Heart left ventricle (tissue), 16 donors: ENCODE measurements around the gene GSK3B. TPM values are rescaled to one million over a fixed set of nuclear protein-coding genes. Genes with fewer than 3 reads are reported as not detected.
A peak's percentile ranks its signal among the peaks of the same experiment; 100 is the strongest.

Source experiments
- ATAC-seq, 4 donors: fragments of 200-7000 bp; cut with Tn5 transposase; one replicate each; pipeline ENCODE4 v1.9.1; 2020 to 2022; ENCODE audit warnings: moderate library complexity in 4 of 4, mild to moderate bottlenecking in 3 of 4, moderate number of reproducible peaks in 1 of 4
- DNase-seq, 5 donors: peaks; one replicate each; pipeline ENCODE4 v3.0.0-alpha.2; 2020
- H3K27ac ChIP-seq, 12 donors: fragments of 200-600 bp; sonication (generic) in 4 of 12; one replicate each; pipeline versions ENCODE4 v1.5.0 to v1.8.0; 2016 to 2022; ENCODE audit warnings: mild to moderate bottlenecking in 2 of 12
- H3K27me3 ChIP-seq, 9 donors: fragments of 200-600 bp; sonication (generic) in 2 of 9; one replicate each; pipeline versions ENCODE4 v1.5.1 to v1.8.0; 2016 to 2022; ENCODE audit warnings: mild to moderate bottlenecking in 3 of 9
- H3K36me3 ChIP-seq, 9 donors: fragments of 200-600 bp; sonication (generic) in 2 of 9; one replicate each; pipeline versions ENCODE4 v1.5.0 to v1.8.0; 2018 to 2022; ENCODE audit warnings: mild to moderate bottlenecking in 2 of 9
- H3K4me1 ChIP-seq, 12 donors: fragments of 200-600 bp; sonication (generic) in 4 of 12; one replicate each; pipeline versions ENCODE4 v1.5.0 to v1.8.0; 2016 to 2022; ENCODE audit warnings: mild to moderate bottlenecking in 3 of 12
- H3K4me3 ChIP-seq, 12 donors: fragments of 200-600 bp; sonication (generic) in 4 of 12; one replicate each; pipeline versions ENCODE4 v1.5.0 to v1.8.0; 2017 to 2022; ENCODE audit warnings: mild to moderate bottlenecking in 9 of 12, moderate library complexity in 4 of 12
- H3K9me3 ChIP-seq, 12 donors: fragments of 200-600 bp; sonication (generic) in 4 of 12; one replicate each; pipeline versions ENCODE4 v1.5.0 to v1.8.0; 2016 to 2022; ENCODE audit warnings: mild to moderate bottlenecking in 1 of 12
- POLR2A ChIP-seq, 2 donors: fragments of 450-650 bp; IDR thresholded peaks; one replicate each; pipeline ENCODE4 v1.6.1; 2017; ENCODE audit warnings: antibody characterized with exemption in 2 of 2, mild to moderate bottlenecking in 2 of 2, moderate library complexity in 2 of 2
- whole genome bisulfite sequencing, 4 donors: extraction: QIAGEN DNeasy Blood & Tissue Kit in 2 of 4; methylation state at CpG; one replicate each; pipeline versions ENCODE4 v1.1.5 to v1.1.7; 2013 to 2018; 5-methylcytosine and 5-hydroxymethylcytosine counted together
- intact Hi-C, 10 donors: fragments of 100-400 bp; cut with DNase I; formaldehyde crosslinking; loops; one replicate each; pipeline versions ENCODE4 v1.11.1 to v1.14.2; 2022
- polyA plus RNA-seq, 2 donors: library from polyadenylated mRNA; stranded (reverse); fragments of 200-250 nt; gene quantifications; one replicate each; pipeline ENCODE4 v1.2.3, GENCODE V29; 2013
- total RNA-seq, 9 donors: library from RNA; depleted of rRNA in 2 of 9; stranded (reverse); fragments of >200 nt in 2 of 9; fragmentation: NEBNext Ultra II Directional in 3 of 9; extraction: Animal tissue kit (Norgen Biotek cat#: 25700) in 3 of 9; gene quantifications; one replicate each; pipeline versions ENCODE4 v1.1.0 to v1.2.4, GENCODE V29; 2016 to 2023
- TF ChIP-seq, protein P1 (sequence below), 12 donors: fragments of 200-600 bp; sonication (generic) in 4 of 12; IDR thresholded peaks; one replicate each; pipeline versions ENCODE4 v1.5.0 to v1.8.0; 2018 to 2022; ENCODE audit warnings: antibody characterized with exemption in 12 of 12, mild to moderate bottlenecking in 5 of 12
- donor health status: ischemic (EF 13 %, LVEDD 7.1; RV severe dilation, severe dysfunction).
- donor health status: healthy with polysubstance abuse.
- donor health status: DM: no; HTN: yes; CAD: no.
- donor health status: DM: no; HTN: no; CAD: no.
- donor health status: ischemic (EF 25% LVEDD 6.9; RV normal size, moderate dysfunction).
- donor health status: ischemic (EF 25% LVEDD 5.7; RV mildly dilated, moderate dysfunction).
- donor health status: healthy.
- donor health status: DM: yes; HTN: yes; CAD: no.
- donor health status: ischemic (EF 35%, LVEDD 5.7; RV mildly dilated, moderate dysfunction).
- donor health status: nonischemic (EF 11% LVEDD 7.7; RV severe dilation, severe dysfunction).
- donor health status: DM: yes; HTN: yes; CAD: no.
- donor health status: PGD.
- donor health status: ischemic (EF 29% LVEDD 5.4; RV normal size, mild dysfunction).
- donor health status: nonischemic (EF 23%, LVEDD 6.1; RV moderate dilation, normal function).

GSK3B gene
- total and polyA plus RNA-seq, 11 donors, result 8.8 to 58.9 (median 41.2) TPM

DNA sequence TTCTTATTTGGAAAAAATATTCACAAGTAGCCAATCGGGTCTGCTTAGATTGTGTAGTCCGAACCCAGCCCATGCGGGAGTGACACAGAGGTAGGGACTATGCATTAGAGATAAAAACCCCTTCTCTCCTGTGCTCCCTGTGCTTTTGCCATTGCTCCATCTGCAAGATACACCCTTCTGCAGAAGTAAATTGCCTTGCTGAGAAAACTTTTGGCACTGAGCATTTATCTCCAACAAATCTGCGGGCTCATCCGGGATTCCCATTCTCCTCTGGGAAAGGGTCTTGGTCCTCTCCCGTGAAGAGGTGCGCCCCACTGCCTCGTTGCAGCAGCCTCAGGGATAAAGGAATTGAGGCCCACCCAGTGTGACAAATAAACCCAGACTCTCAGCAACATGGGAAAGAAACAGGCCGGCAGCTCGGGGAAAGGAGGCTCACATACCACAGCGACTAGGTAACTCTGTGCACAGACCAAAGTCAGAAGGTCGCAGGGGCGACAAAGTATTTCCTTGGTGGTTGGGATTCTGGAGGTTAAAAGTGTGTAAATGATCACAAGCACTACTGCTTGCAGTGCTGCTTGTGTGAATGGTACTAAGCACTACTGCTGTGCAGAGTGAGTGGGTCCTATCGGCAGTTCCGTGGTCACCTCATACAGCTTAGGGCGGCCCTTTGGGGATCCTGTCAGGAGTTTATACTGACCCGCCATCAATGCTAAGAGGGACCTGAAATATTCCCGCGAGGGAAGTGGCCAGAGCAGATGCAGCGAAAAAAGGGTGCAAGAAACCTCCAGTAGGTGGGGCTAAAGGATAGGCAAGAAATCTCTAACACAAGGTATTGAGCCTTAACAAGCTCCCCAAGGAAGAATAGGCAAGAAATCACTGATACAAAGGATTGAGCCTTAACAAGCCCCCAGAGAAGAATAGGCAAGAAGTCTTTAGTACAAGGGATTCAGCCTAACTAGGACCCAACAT is 54.3 kb downstream of the GSK3B start:
- no peak for TF ChIP-seq POLR2A (IDR thresholded peaks at IDR 0.05)
- TF ChIP-seq, protein P1, sequence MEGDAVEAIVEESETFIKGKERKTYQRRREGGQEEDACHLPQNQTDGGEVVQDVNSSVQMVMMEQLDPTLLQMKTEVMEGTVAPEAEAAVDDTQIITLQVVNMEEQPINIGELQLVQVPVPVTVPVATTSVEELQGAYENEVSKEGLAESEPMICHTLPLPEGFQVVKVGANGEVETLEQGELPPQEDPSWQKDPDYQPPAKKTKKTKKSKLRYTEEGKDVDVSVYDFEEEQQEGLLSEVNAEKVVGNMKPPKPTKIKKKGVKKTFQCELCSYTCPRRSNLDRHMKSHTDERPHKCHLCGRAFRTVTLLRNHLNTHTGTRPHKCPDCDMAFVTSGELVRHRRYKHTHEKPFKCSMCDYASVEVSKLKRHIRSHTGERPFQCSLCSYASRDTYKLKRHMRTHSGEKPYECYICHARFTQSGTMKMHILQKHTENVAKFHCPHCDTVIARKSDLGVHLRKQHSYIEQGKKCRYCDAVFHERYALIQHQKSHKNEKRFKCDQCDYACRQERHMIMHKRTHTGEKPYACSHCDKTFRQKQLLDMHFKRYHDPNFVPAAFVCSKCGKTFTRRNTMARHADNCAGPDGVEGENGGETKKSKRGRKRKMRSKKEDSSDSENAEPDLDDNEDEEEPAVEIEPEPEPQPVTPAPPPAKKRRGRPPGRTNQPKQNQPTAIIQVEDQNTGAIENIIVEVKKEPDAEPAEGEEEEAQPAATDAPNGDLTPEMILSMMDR (IDR thresholded peaks at IDR 0.05), result peak in 2 of 12 donors; percentile 12 to 17
- no peak overlapping the region for H3K27ac ChIP-seq
- H3K4me3 ChIP-seq, result no peak overlapping the region
- peaks cover 0 to 3% (median 0%) of the 10 kb centered on the region in 9 donors for H3K36me3 ChIP-seq
- H3K4me1 ChIP-seq, result peaks cover 0 to 27% (median 6%) of the 10 kb centered on the region in 12 donors
- H3K9me3 ChIP-seq, result peaks cover 0 to 81% (median 29%) of the 10 kb centered on the region in 12 donors
- ATAC-seq (no peak), DNase-seq (no peak)
- intact Hi-C loops, result loop anchor here in 2 of 10 donors (10.0 kb wide), 3 partner anchors 55 to 155 kb away; partner anchors contain the start of gene GSK3B (in 1 of the 2)
- 96 to 98% (median 97%) methylated on average over 20 of the region's 20 CpGs for WGBS, 4 donors
- no peaks in the 10 kb centered on the region for H3K27me3 ChIP-seq

DNA sequence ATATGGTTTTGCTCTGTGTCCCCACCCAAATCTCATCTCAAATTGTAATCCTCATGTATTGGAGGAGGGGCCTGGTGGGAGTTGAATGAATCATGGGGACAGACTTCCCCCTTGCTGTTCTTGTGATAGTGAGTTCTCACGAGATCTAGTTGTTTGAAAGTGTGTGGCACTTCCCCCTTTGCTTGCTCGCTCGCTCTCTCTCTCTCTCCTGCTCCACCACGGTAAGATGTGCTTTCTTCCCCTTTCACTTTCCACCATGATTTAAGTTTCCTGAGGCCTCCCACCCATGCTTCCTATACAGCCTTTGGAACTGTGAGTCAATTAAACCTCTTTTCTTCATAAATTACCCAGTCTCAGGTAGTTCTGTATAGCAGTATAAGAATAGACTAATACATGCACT is 60.7 kb downstream of the GSK3B start:
- DNase-seq, result no peak
- Histone ChIP-seq H3K4me3 (no peak overlapping the region), H3K27ac (no peak overlapping the region), H3K36me3 (no peaks in the 10 kb centered on the region), H3K27me3 (no peaks in the 10 kb centered on the region), H3K4me1 (peaks cover 0 to 51% (median 9%) of the 10 kb centered on the region in 12 donors), H3K9me3 (peaks cover 0 to 24% (median 2%) of the 10 kb centered on the region in 12 donors)
- 81 to 85% (median 83%) methylated on average over 4 of the region's 4 CpGs for WGBS, 4 donors
- TF ChIP-seq, protein P1 (IDR thresholded peaks at IDR 0.05), result no peak
- TF ChIP-seq POLR2A (IDR thresholded peaks at IDR 0.05), result no peak
- intact Hi-C loops, result loop anchor here in 2 of 10 donors (10.0 kb wide), 2 partner anchors 61 to 131 kb away; partner anchors contain the start of gene GSK3B (in 1 of the 2)
- no peak for ATAC-seq

DNA sequence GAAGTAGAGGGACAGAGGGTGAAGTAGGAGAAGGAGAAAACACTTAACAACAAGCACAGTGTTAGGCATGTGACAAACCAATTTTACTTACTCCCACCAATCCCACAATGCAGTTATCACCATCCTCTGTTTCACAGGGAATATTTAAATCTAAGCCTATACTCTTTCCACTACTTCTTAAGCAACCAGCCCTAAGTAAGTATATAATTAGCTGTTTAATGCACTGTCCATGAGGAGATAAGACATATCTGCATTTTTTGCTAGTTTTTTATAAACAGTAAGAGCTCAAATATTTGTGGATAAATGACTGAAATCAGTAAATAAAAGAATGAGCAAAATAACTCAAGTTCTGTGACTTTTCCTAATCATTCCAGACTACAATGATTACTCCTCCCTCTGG is 62.7 kb downstream of the GSK3B start:
- intact Hi-C loops, result loop anchor here in 2 of 10 donors (10.0 kb wide), 2 partner anchors 63 to 133 kb away; partner anchors contain the start of gene GSK3B (in 1 of the 2)
- H3K36me3 ChIP-seq, result no peaks in the 10 kb centered on the region

More for the DNA sequence above, 62.7 kb downstream of the GSK3B start:
- TF ChIP-seq POLR2A (IDR thresholded peaks at IDR 0.05), result no peak
- TF ChIP-seq, protein P1 (IDR thresholded peaks at IDR 0.05), result no peak
- DNase-seq (no peak), ATAC-seq (no peak)
- H3K4me3 ChIP-seq, result no peak overlapping the region
- H3K27me3 ChIP-seq, result no peaks in the 10 kb centered on the region
- peaks cover 0 to 55% (median 11%) of the 10 kb centered on the region in 12 donors for H3K4me1 ChIP-seq
- H3K9me3 ChIP-seq, result peaks cover 0 to 16% (median 0%) of the 10 kb centered on the region in 12 donors
- H3K27ac ChIP-seq, result no peak overlapping the region
